Measurements from ENCODE around the gene DIDO1. TPM values are rescaled to one million over a fixed set of nuclear protein-coding genes. Genes with fewer than 3 reads are reported as not detected.

DIDO1 gene
- total RNA-seq, 1 donor from 2014 or later = 58.7 TPM

GRCh38 chr20:62840244-62841197 is 85.8 kb downstream of the DIDO1 start:
- DNase-seq (ENCODE audit: extremely low spot score in 2 of 2) = no peak
- Histone ChIP-seq H3K36me3 (no peaks in the 10 kb centered on the region), H3K27ac (no peak overlapping the region), H3K4me1 (no peaks in the 10 kb centered on the region), H3K27me3 (no peaks in the 10 kb centered on the region), H3K4me3 (no peak overlapping the region), H3K9me3 (no peaks in the 10 kb centered on the region)
- intact Hi-C loops (cut with DNase I) = no loop called here
- no peak for TF ChIP-seq POLR2A (IDR thresholded peaks at IDR 0.05)

GRCh38 chr20:62839816-62840215 is 86.5 kb downstream of the DIDO1 start:
- H3K27ac ChIP-seq = no peak overlapping the region
- no peak for DNase-seq (ENCODE audit: extremely low spot score in 2 of 2)
- no peaks in the 10 kb centered on the region for H3K4me1 ChIP-seq
- H3K4me3 ChIP-seq = no peak overlapping the region
- intact Hi-C loops (cut with DNase I) = no loop called here
- H3K9me3 ChIP-seq = no peaks in the 10 kb centered on the region
- no peaks in the 10 kb centered on the region for H3K36me3 ChIP-seq
- no peak for TF ChIP-seq CTCF (IDR thresholded peaks at IDR 0.05)
- no peak for TF ChIP-seq POLR2AphosphoS5 (IDR thresholded peaks at IDR 0.05; ENCODE audit: insufficient read depth in 1 of 2, low read depth in 1 of 2)
- TF ChIP-seq POLR2A (IDR thresholded peaks at IDR 0.05) = no peak
- H3K27me3 ChIP-seq = no peaks in the 10 kb centered on the region

- H3K9me3 ChIP-seq = no peaks in the 10 kb centered on the region
- DNase-seq (ENCODE audit: extremely low spot score in 2 of 2) = no peak
- H3K27me3 ChIP-seq = no peaks in the 10 kb centered on the region
- H3K36me3 ChIP-seq = no peaks in the 10 kb centered on the region
- no peak for TF ChIP-seq POLR2A (IDR thresholded peaks at IDR 0.05)
- TF ChIP-seq CTCF (IDR thresholded peaks at IDR 0.05) = no peak
- TF ChIP-seq POLR2AphosphoS5 (IDR thresholded peaks at IDR 0.05; ENCODE audit: insufficient read depth in 1 of 2, low read depth in 1 of 2) = no peak
- intact Hi-C loops (cut with DNase I) = no loop called here
- no peaks in the 10 kb centered on the region for H3K4me1 ChIP-seq
- no peak overlapping the region for H3K27ac ChIP-seq
- no peak overlapping the region for H3K4me3 ChIP-seq
These were observed 87.0 kb downstream of the DIDO1 start for GRCh38 chr20:62839261-62839660.

GRCh38 chr20:62838128-62838891 is 88.0 kb downstream of the DIDO1 start:
- intact Hi-C loops (cut with DNase I) = no loop called here
- Histone ChIP-seq H3K27ac (no peak overlapping the region), H3K27me3 (no peaks in the 10 kb centered on the region), H3K4me1 (peaks cover under 1% of the 10 kb centered on the region), H3K36me3 (no peaks in the 10 kb centered on the region), H3K4me3 (no peak overlapping the region), H3K9me3 (no peaks in the 10 kb centered on the region)
- no peak for DNase-seq (ENCODE audit: extremely low spot score in 2 of 2)
- peak; percentile 9 to 25 for TF ChIP-seq POLR2AphosphoS5 (IDR thresholded peaks at IDR 0.05; ENCODE audit: insufficient read depth in 1 of 2, low read depth in 1 of 2)
- no peak for TF ChIP-seq CTCF (IDR thresholded peaks at IDR 0.05)

GRCh38 chr20:62837790-62838127 is 88.5 kb downstream of the DIDO1 start:
- H3K9me3 ChIP-seq = no peaks in the 10 kb centered on the region
- TF ChIP-seq POLR2A (IDR thresholded peaks at IDR 0.05) (no peak), POLR2AphosphoS5 (IDR thresholded peaks at IDR 0.05; ENCODE audit: insufficient read depth in 1 of 2, low read depth in 1 of 2) (no peak), CTCF (IDR thresholded peaks at IDR 0.05) (no peak)
- H3K27me3 ChIP-seq = no peaks in the 10 kb centered on the region
- H3K36me3 ChIP-seq = no peaks in the 10 kb centered on the region
- intact Hi-C loops (cut with DNase I) = no loop called here
- H3K4me1 ChIP-seq = peaks cover 6% of the 10 kb centered on the region
- H3K4me3 ChIP-seq = no peak overlapping the region
- DNase-seq (ENCODE audit: extremely low spot score in 2 of 2) = no peak
- no peak overlapping the region for H3K27ac ChIP-seq

Data from vagina (tissue), 2 donors.